Peyer's patch (tissue), 4 donors: ENCODE data around the gene EDC4. TPM values are rescaled to one million over a fixed set of nuclear protein-coding genes. Genes with fewer than 3 reads are reported as not detected.
A peak's percentile ranks its signal among the peaks of the same experiment; 100 is the strongest.

Experiments used
- DNase-seq, 3 donors: peaks; one replicate each; pipeline ENCODE4 v3.0.0-alpha.2; 2017 to 2019
- H3K27ac ChIP-seq, 4 donors: fragments of 200-600 bp; sonication (generic); one replicate each; pipeline ENCODE4 v1.5.1; 2016 to 2019
- H3K27me3 ChIP-seq, 2 donors: fragments of 200-600 bp; sonication (generic); one replicate each; pipeline ENCODE4 v1.5.1; 2019
- H3K36me3 ChIP-seq, 3 donors: fragments of 200-600 bp; sonication (generic); one replicate each; pipeline ENCODE4 v1.5.1; 2016 to 2019
- H3K4me1 ChIP-seq, 4 donors: fragments of 200-600 bp; sonication (generic); one replicate each; pipeline ENCODE4 v1.5.1; 2016 to 2019
- H3K4me3 ChIP-seq, 4 donors: fragments of 200-600 bp; sonication (generic); 1 replicate in 3 of 4; 2 replicates in 1 of 4; pipeline ENCODE4 v1.5.1; 2016 to 2019; ENCODE audit warnings: mild to moderate bottlenecking in 1 of 4
- H3K9me3 ChIP-seq, 4 donors: fragments of 200-600 bp; sonication (generic); one replicate each; pipeline ENCODE4 v1.5.1; 2016 to 2019; ENCODE audit warnings: mild to moderate bottlenecking in 1 of 4
- POLR2A ChIP-seq, 2 donors: fragments of 450-650 bp; IDR thresholded peaks; one replicate each; pipeline ENCODE4 v1.5.1; 2017; ENCODE audit warnings: antibody characterized with exemption in 2 of 2, mild to moderate bottlenecking in 2 of 2, moderate library complexity in 2 of 2
- total RNA-seq, 4 donors: library from RNA; depleted of rRNA; stranded (reverse); fragments of >200 nt; gene quantifications; one replicate each; pipeline ENCODE4 v1.1.0, GENCODE V29; 2016
- TF ChIP-seq, protein P1 (sequence below), 6 experiments: fragments of 450-650 bp in 4 of 6; fragments of 200-600 bp in 2 of 6; sonication (generic) in 1 of 6; IDR thresholded peaks; one replicate each; pipeline ENCODE4 v1.5.1; 2017 to 2019; ENCODE audit warnings: antibody characterized with exemption in 6 of 6, mild to moderate bottlenecking in 3 of 6, moderate library complexity in 1 of 6

The EDC4 gene
- total RNA-seq, 4 donors from 2014 or later, result 94.2 to 154 (median 114) TPM

DNA sequence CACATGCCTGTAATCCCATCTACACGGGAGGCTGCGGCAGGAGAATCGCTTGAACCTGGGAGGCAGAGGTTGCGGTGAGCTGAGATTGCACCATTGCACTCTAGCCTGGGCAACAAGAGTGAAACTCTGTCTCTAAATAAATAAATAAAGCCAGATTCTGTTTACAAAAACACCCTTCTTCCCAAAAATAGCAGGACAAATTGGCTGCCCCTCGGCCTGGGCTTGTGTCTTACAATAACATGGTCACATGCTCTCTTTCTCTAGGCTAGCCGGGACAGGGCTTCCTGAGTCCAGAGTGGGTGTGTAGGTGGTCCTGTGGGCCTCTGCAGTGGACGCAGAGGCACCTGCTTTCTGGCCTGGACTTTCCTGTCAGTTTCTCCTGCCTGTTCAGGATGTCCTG lies 3.2 kb upstream of the EDC4 start:
- H3K27me3 ChIP-seq, result no peaks in the 10 kb centered on the region

GRCh38 chr16:67871256-67871655 lies 1.6 kb upstream of the EDC4 start:
- TF ChIP-seq POLR2A (IDR thresholded peaks at IDR 0.05), result no peak
- TF ChIP-seq, protein P1, sequence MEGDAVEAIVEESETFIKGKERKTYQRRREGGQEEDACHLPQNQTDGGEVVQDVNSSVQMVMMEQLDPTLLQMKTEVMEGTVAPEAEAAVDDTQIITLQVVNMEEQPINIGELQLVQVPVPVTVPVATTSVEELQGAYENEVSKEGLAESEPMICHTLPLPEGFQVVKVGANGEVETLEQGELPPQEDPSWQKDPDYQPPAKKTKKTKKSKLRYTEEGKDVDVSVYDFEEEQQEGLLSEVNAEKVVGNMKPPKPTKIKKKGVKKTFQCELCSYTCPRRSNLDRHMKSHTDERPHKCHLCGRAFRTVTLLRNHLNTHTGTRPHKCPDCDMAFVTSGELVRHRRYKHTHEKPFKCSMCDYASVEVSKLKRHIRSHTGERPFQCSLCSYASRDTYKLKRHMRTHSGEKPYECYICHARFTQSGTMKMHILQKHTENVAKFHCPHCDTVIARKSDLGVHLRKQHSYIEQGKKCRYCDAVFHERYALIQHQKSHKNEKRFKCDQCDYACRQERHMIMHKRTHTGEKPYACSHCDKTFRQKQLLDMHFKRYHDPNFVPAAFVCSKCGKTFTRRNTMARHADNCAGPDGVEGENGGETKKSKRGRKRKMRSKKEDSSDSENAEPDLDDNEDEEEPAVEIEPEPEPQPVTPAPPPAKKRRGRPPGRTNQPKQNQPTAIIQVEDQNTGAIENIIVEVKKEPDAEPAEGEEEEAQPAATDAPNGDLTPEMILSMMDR (IDR thresholded peaks at IDR 0.05), result no peak
- Histone ChIP-seq H3K9me3 (no peaks in the 10 kb centered on the region), H3K4me3 (no peak overlapping the region), H3K27ac (peak overlapping the region in 1 of 4 donors; percentile 63), H3K4me1 (peaks cover 0 to 31% (median 11%) of the 10 kb centered on the region in 4 donors), H3K36me3 (peaks cover 0 to 49% (median 0%) of the 10 kb centered on the region in 3 donors), H3K27me3 (no peaks in the 10 kb centered on the region)
- DNase-seq, result no peak

More for the DNA sequence above, 3.2 kb upstream of the EDC4 start:
- Histone ChIP-seq H3K36me3 (peaks cover 0 to 55% (median 0%) of the 10 kb centered on the region in 3 donors), H3K27ac (no peak overlapping the region), H3K4me3 (no peak overlapping the region), H3K9me3 (no peaks in the 10 kb centered on the region), H3K4me1 (peaks cover 0 to 22% (median 11%) of the 10 kb centered on the region in 4 donors)
- DNase-seq, result no peak
- TF ChIP-seq, protein P1 (IDR thresholded peaks at IDR 0.05), result no peak
- TF ChIP-seq POLR2A (IDR thresholded peaks at IDR 0.05), result no peak

DNA sequence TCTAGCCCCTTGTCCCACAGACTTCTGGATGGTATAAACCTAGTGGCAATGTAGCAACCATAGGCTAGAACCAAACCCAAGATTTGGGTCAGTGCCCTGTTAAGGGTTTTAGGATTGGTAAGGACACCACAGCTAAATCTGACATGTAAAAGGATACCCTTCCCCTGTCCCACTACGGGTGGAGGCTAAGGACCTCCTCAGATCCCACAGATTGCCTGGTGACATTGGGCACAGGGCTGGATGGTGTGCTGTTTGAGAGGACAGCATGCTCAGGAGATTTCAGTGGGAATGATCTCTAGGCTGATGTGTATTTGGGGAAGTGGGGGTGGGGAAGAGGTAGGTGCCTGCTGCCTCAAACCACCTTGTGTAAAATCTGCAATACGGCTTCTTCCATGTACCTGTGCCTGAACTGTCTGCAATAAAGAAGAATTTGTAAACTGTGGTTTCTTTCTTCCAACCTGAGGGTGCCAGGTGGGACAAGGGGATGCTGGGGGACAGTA lies 671 bp upstream of the EDC4 start:
- Histone ChIP-seq H3K9me3 (no peaks in the 10 kb centered on the region), H3K4me3 (peak overlapping the region in 2 of 4 donors; percentile 71 to 72), H3K27ac (peak overlapping the region; percentile 63 to 90 (median 76)), H3K27me3 (no peaks in the 10 kb centered on the region), H3K4me1 (peaks cover 0 to 31% (median 11%) of the 10 kb centered on the region in 4 donors), H3K36me3 (peaks cover 0 to 49% (median 0%) of the 10 kb centered on the region in 3 donors)
- TF ChIP-seq, protein P1 (IDR thresholded peaks at IDR 0.05), result no peak
- TF ChIP-seq POLR2A (IDR thresholded peaks at IDR 0.05), result no peak
- no peak for DNase-seq

DNA sequence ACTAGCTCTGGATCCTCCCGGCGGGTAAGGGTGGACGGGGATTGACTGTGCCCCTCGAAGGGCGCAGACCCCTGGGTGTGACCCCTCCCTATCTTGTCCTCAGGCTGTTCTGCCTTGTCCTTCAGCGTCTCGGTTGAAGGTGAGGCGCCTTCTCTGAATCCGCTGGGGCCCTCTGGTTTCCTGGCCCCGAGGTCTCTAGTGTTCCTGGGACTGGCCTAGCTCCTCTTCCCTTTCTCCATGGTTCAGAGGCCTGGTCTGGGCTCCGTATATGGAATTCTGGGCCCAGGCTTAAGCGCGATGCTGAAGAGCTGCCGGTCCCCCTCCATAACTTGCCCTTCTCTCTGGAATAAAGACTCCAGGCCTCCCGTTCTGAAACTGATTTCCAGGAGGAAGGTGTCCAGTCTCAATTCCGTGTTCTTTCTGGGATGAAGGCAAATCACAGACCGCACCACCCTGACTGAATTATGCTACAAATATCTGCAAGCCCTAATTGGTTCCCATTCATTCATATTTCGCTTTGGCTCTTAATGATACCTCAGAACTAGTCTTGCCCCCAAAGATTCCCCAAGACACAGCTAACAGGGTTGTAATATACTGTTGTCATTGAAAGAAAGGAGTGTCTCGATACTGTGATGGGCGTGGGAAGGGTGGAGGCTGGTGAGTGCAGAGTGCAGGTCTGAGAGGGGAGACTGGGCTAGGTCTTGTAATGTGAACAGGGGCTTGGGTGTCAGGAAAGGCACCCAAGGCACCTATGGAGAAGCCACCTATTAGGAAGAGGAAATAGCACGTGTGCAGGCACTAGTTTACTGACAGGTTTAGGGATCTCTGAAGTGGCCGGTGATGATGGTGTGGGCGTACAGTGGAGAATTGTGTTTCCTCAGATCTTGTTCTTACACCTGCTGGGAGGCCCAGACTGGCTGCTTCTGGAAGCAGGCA lies 851 bp downstream of the EDC4 start:
- peaks cover 0 to 49% (median under 1%) of the 10 kb centered on the region in 3 donors for H3K36me3 ChIP-seq
- no peak for DNase-seq
- no peaks in the 10 kb centered on the region for H3K9me3 ChIP-seq
- H3K27ac ChIP-seq, result peak overlapping the region; percentile 63 to 90 (median 76)
- no peak for TF ChIP-seq POLR2A (IDR thresholded peaks at IDR 0.05)
- TF ChIP-seq, protein P1 (IDR thresholded peaks at IDR 0.05), result no peak
- H3K4me1 ChIP-seq, result peaks cover 0 to 31% (median 11%) of the 10 kb centered on the region in 4 donors
- peak overlapping the region; percentile 71 to 100 (median 78) for H3K4me3 ChIP-seq
- H3K27me3 ChIP-seq, result no peaks in the 10 kb centered on the region

DNA sequence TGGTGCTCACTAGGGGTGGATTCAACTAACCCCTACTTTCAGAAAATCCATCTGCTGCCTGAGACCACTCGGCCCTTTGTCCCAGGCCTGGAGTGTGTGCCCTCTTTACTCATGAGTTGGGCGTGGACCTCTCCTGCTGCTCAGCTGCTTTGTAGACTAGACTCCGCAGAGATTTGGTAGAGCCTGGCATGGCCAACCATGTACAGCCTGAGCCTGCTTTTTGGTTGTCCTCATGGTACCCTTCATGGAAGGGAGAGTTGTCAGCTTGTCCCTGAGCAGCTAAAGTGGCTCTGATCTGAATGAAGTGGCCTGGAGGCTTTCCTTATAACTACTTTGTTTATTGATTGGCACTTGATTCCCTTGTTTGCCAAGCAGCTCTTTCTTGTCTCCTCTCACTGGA lies 1.5 kb downstream of the EDC4 start:
- Histone ChIP-seq H3K27ac (peak overlapping the region in 1 of 4 donors; percentile 63), H3K4me1 (peaks cover 0 to 31% (median 11%) of the 10 kb centered on the region in 4 donors), H3K4me3 (peak overlapping the region in 3 of 4 donors; percentile 71 to 100 (median 72)), H3K27me3 (no peaks in the 10 kb centered on the region), H3K36me3 (peaks cover 0 to 49% (median 5%) of the 10 kb centered on the region in 3 donors), H3K9me3 (no peaks in the 10 kb centered on the region)
- TF ChIP-seq POLR2A (IDR thresholded peaks at IDR 0.05), result no peak
- TF ChIP-seq, protein P1 (IDR thresholded peaks at IDR 0.05), result no peak
- DNase-seq, result no peak
